Thyroid gland (tissue), 4 donors: ENCODE results near the gene RAB6B.

ENCODE experiments used
- CTCF ChIP-seq, 6 experiments: fragments of 200-600 bp in 3 of 6; fragments of 450-650 bp in 3 of 6; sonication (generic) in 3 of 6; IDR thresholded peaks; one replicate each; pipeline ENCODE4 v1.5.1; 2016 to 2019; ENCODE audit warnings: antibody characterized with exemption in 6 of 6, mild to moderate bottlenecking in 2 of 6, inconsistent platforms in 1 of 6, moderate library complexity in 1 of 6
- POLR2A ChIP-seq, 2 donors: fragments of 450-650 bp; IDR thresholded peaks; one replicate each; pipeline ENCODE4 v1.6.1; 2017; ENCODE audit warnings: antibody characterized with exemption in 2 of 2, mild to moderate bottlenecking in 2 of 2, moderate library complexity in 1 of 2

- TF ChIP-seq CTCF (IDR thresholded peaks at IDR 0.05) (no peak), POLR2A (IDR thresholded peaks at IDR 0.05) (no peak)
These were observed 3.9 kb downstream of the RAB6B start for GRCh38 chr3:133891662-133892378.
